Psoas muscle (tissue), 8 donors: ENCODE data around the gene PLA2G12A. TPM values are rescaled to one million over a fixed set of nuclear protein-coding genes. Genes with fewer than 3 reads are reported as not detected.

ENCODE experiments used
- ATAC-seq, 4 donors: fragments of 200-7000 bp; cut with Tn5 transposase; one replicate each; pipeline ENCODE4 v1.9.1; 2020; ENCODE audit warnings: moderate library complexity in 3 of 4, mild to moderate bottlenecking in 2 of 4
- DNase-seq, 2 donors: peaks; one replicate each; pipeline ENCODE4 v3.0.0-alpha.2; 2020
- H3K27ac ChIP-seq: fragments of 200-600 bp; one replicate; pipeline ENCODE4 v1.8.0; 2022
- H3K27me3 ChIP-seq, 3 donors: fragments of 200-600 bp in 1 of 3; one replicate each; pipeline versions ENCODE4 v1.6.1 to v1.8.0; 2013 to 2022; ENCODE audit warnings: low read length in 2 of 3, mild to moderate bottlenecking in 2 of 3, moderate library complexity in 1 of 3; ENCODE audit not compliant: insufficient read depth in 3 of 3
- H3K36me3 ChIP-seq, 2 donors: fragments of 200-600 bp in 1 of 2; one replicate each; pipeline versions ENCODE4 v1.6.1 to v1.8.0; 2013 to 2022; ENCODE audit warnings: low read depth in 1 of 2, mild to moderate bottlenecking in 1 of 2, moderate library complexity in 1 of 2; ENCODE audit not compliant: insufficient read depth in 1 of 2
- H3K4me1 ChIP-seq: fragments of 200-600 bp; one replicate; pipeline ENCODE4 v1.8.0; 2022
- H3K4me3 ChIP-seq: fragments of 200-600 bp; one replicate; pipeline ENCODE4 v1.8.0; 2022; ENCODE audit warnings: mild to moderate bottlenecking
- H3K9me3 ChIP-seq: fragments of 200-600 bp; one replicate; pipeline ENCODE4 v1.8.0; 2022
- CTCF ChIP-seq: fragments of 200-600 bp; IDR thresholded peaks from one replicate; pipeline ENCODE4 v1.8.0; 2022; ENCODE audit warnings: antibody characterized with exemption
- WGBS, 3 donors: extraction: QIAGEN DNeasy Blood & Tissue Kit; methylation state at CpG; one replicate each; pipeline versions ENCODE4 v1.1.6 to v1.1.7; 2013; 5-methylcytosine and 5-hydroxymethylcytosine counted together
- intact Hi-C, 2 donors: fragments of 100-400 bp; cut with DNase I; formaldehyde crosslinking; loops; one replicate each; pipeline versions ENCODE4 v1.11.0 to v1.14.2; 2022
- polyA plus RNA-seq, 3 donors: library from polyadenylated mRNA; stranded (reverse); fragments of 200-250 nt; gene quantifications; one replicate each; pipeline ENCODE4 v1.2.3, GENCODE V29; 2013
- total RNA-seq, 4 donors: library from RNA; stranded (reverse); fragmentation: NEBNext Ultra II Directional in 2 of 4; extraction: Animal tissue kit (Norgen Biotek cat#: 25700) in 2 of 4; gene quantifications; one replicate each; pipeline versions ENCODE4 v1.2.1 to v1.2.4, GENCODE V29; 2021 to 2023
- donor health status: healthy with polysubstance abuse.
- donor health status: DM: no; HTN: no; CAD: no; lungs with moderate emphysema.
- donor health status: Bipolar disorder and iron deficiency.
- donor health status: healthy.
- donor health status: DM: yes; HTN: yes; CAD: no.
- donor health status: DM: no; HTN: no; CAD: no.
- donor health status: DM: no; HTN: no; CAD: no.
- donor health status: DM: yes; HTN: yes; CAD: no.

PLA2G12A gene
- total and polyA plus RNA-seq, 7 donors: 19.1 to 52.5 (median 31.9) TPM

GRCh38 chr4:109755656-109756055 is 25.8 kb upstream of the PLA2G12A start:
- Histone ChIP-seq H3K4me3 (no peak overlapping the region), H3K36me3 (no peaks in the 10 kb centered on the region), H3K9me3 (no peaks in the 10 kb centered on the region), H3K27me3 (no peaks in the 10 kb centered on the region), H3K4me1 (no peaks in the 10 kb centered on the region), H3K27ac (no peak overlapping the region)
- intact Hi-C loops: no loop called here
- ATAC-seq (no peak), DNase-seq (no peak)
- no peak for TF ChIP-seq CTCF
- WGBS, 3 donors: 80 to 86% (median 83%) methylated on average over 3 of the region's 3 CpGs

GRCh38 chr4:109754093-109754857 is 24.4 kb upstream of the PLA2G12A start:
- Histone ChIP-seq H3K4me3 (no peak overlapping the region), H3K9me3 (no peaks in the 10 kb centered on the region), H3K27me3 (no peaks in the 10 kb centered on the region), H3K27ac (no peak overlapping the region), H3K4me1 (no peaks in the 10 kb centered on the region), H3K36me3 (no peaks in the 10 kb centered on the region)
- TF ChIP-seq CTCF: no peak
- DNase-seq (no peak), ATAC-seq (no peak)
- 78 to 90% (median 81%) methylated on average over 7 of the region's 7 CpGs for WGBS, 3 donors
- intact Hi-C loops: no loop called here

- intact Hi-C loops: no loop called here
- Histone ChIP-seq H3K4me1 (no peaks in the 10 kb centered on the region), H3K36me3 (no peaks in the 10 kb centered on the region), H3K27me3 (no peaks in the 10 kb centered on the region), H3K9me3 (no peaks in the 10 kb centered on the region), H3K27ac (no peak overlapping the region), H3K4me3 (no peak overlapping the region)
- no peak for TF ChIP-seq CTCF
- WGBS, 3 donors: 0 to 82% (median 0%) methylated on average over 1 of the region's 1 CpG
- DNase-seq (no peak), ATAC-seq (no peak)
Observed at GRCh38 chr4:109752525-109752924, 22.7 kb upstream of the PLA2G12A start.

GRCh38 chr4:109751852-109752251 is 22.0 kb upstream of the PLA2G12A start:
- H3K27ac ChIP-seq: no peak overlapping the region
- no peaks in the 10 kb centered on the region for H3K27me3 ChIP-seq
- ATAC-seq (no peak), DNase-seq (no peak)
- no peaks in the 10 kb centered on the region for H3K4me1 ChIP-seq
- no peak for TF ChIP-seq CTCF
- H3K9me3 ChIP-seq: no peaks in the 10 kb centered on the region
- H3K36me3 ChIP-seq: no peaks in the 10 kb centered on the region
- intact Hi-C loops: no loop called here
- 79 to 87% (median 80%) methylated on average over 4 of the region's 4 CpGs for WGBS, 3 donors
- H3K4me3 ChIP-seq: no peak overlapping the region
